HCT116 (cell line): ENCODE data around the gene AKR1C4. TPM values are rescaled to one million over a fixed set of nuclear protein-coding genes. Genes with fewer than 3 reads are reported as not detected.

Source experiments
- ATAC-seq: fragments of 200-7000 bp; cut with Tn5 transposase; 2 replicates; pipeline ENCODE4 v1.9.1; 2020; ENCODE audit warnings: mild to moderate bottlenecking, moderate library complexity
- BruUV-seq: library from RNA; stranded (reverse); fragments of 400-500 nt; replicated peaks from 2 replicates; lab custom pipeline; 2021; lab: Mats Ljungman, UMichigan
- CTCF ChIA-PET: fragments of 300-600 bp; sonication (Branson Sonifier 250); formaldehyde crosslinking; loops from one replicate; lab custom pipeline; 2021; ENCODE audit warnings: antibody characterized with exemption; lab: Charles Lee
- POLR2A ChIA-PET: fragments of 300-600, 350-600 bp; sonication (Branson Sonifier 250); formaldehyde crosslinking; loops from one replicate; lab custom pipeline; 2021; ENCODE audit warnings: antibody characterized with exemption; lab: Charles Lee
- RAD21 ChIA-PET, 2 experiments: fragments of 300-600 bp; sonication (Branson Sonifier 250); formaldehyde crosslinking; loops; one replicate each; lab custom pipeline; 2023; ENCODE audit warnings: low total read pairs in 2 of 2; ENCODE audit not compliant: uncharacterized antibody in 2 of 2, unreplicated experiment in 2 of 2, low non-redundant PET in 1 of 2; lab: Charles Lee
- DNase-seq: peaks from one replicate; pipeline ENCODE4 v3.0.0-alpha.2; 2010; ENCODE audit warnings: low read depth, low spot score
- H2AFZ ChIP-seq: fragments of 200-600 bp; shearing (Covaris generic), sonication (generic); 2 replicates; pipeline ENCODE4 v1.6.1; 2017; ENCODE audit warnings: low read depth, mixed run types, mixed read lengths, antibody characterized with exemption, low read length; ENCODE audit not compliant: poor library complexity, severe bottlenecking
- H3K27ac ChIP-seq: 2 replicates; pipeline ENCODE4 v1.5.1; 2012; ENCODE audit warnings: low read depth, low read length
- H3K27me3 ChIP-seq: fragments of 200-600 bp; sonication (generic); 2 replicates; pipeline ENCODE4 v1.6.1; 2016; ENCODE audit warnings: mixed run types, low read length, mixed read lengths; ENCODE audit not compliant: insufficient read depth
- H3K36me3 ChIP-seq, 2 experiments: fragments of 200-500 bp in 1 of 2; fragments of 200-600 bp in 1 of 2; sonication (Bioruptor generic) in 1 of 2; sonication (generic) in 1 of 2; 2 replicates each; pipeline versions ENCODE4 v1.5.1 to v1.6.1; 2014 to 2016; ENCODE audit warnings: low read length in 2 of 2, inconsistent platforms in 1 of 2, mixed read lengths in 1 of 2, mixed run types in 1 of 2; ENCODE audit not compliant: insufficient read depth in 2 of 2, control insufficient read depth in 1 of 2
- H3K4me1 ChIP-seq, 2 experiments: fragments of 200-600 bp in 1 of 2; sonication (generic) in 1 of 2; 2 replicates each; pipeline versions ENCODE4 v1.5.1 to v1.6.1; 2012 to 2017; ENCODE audit warnings: low read length in 2 of 2, inconsistent platforms in 1 of 2, mild to moderate bottlenecking in 1 of 2, mixed read lengths in 1 of 2, mixed run types in 1 of 2, moderate library complexity in 1 of 2; ENCODE audit not compliant: insufficient read depth in 2 of 2, control insufficient read depth in 1 of 2
- H3K4me2 ChIP-seq: fragments of 200-600 bp; sonication (generic); 2 replicates; pipeline ENCODE4 v1.6.1; 2017; ENCODE audit warnings: mixed run types, low read length, mixed read lengths
- H3K4me3 ChIP-seq, 2 experiments: fragments of 200-600 bp in 1 of 2; sonication (generic) in 1 of 2; replicated peaks in 1 of 2; 2 replicates each; pipeline ENCODE4 v1.5.1; 2011 to 2016; ENCODE audit warnings: low read length in 2 of 2, control low read depth in 1 of 2, low read depth in 1 of 2, mild to moderate bottlenecking in 1 of 2, mixed read lengths in 1 of 2, mixed run types in 1 of 2
- H3K79me2 ChIP-seq: fragments of 200-600 bp; sonication (generic); 2 replicates; pipeline ENCODE4 v1.6.1; 2017; ENCODE audit warnings: mild to moderate bottlenecking, mixed run types, low read length, moderate library complexity, mixed read lengths; ENCODE audit not compliant: insufficient read depth
- H3K9ac ChIP-seq: fragments of 200-600 bp; sonication (generic); 2 replicates; pipeline ENCODE4 v1.6.1; 2016; ENCODE audit warnings: low read length, mixed read lengths
- H3K9me2 ChIP-seq: fragments of 200-600 bp; sonication (generic), shearing (Covaris generic); 2 replicates; pipeline ENCODE4 v1.6.1; 2017; ENCODE audit warnings: mixed run types, mild to moderate bottlenecking, moderate library complexity; ENCODE audit not compliant: insufficient read depth
- H3K9me3 ChIP-seq, 2 experiments: fragments of 200-500 bp in 1 of 2; fragments of 200-600 bp in 1 of 2; sonication (Bioruptor generic) in 1 of 2; sonication (generic) in 1 of 2; 2 replicates each; pipeline ENCODE4 v1.6.1; 2014 to 2017; ENCODE audit warnings: low read length in 2 of 2, mixed read lengths in 2 of 2, inconsistent platforms in 1 of 2, low read depth in 1 of 2, mild to moderate bottlenecking in 1 of 2, mixed run types in 1 of 2, moderate library complexity in 1 of 2; ENCODE audit not compliant: control insufficient read depth in 1 of 2, insufficient read depth in 1 of 2
- H4K20me1 ChIP-seq: fragments of 200-600 bp; sonication (generic), shearing (Covaris generic); 2 replicates; pipeline ENCODE4 v1.6.1; 2017; ENCODE audit warnings: mixed run types, mild to moderate bottlenecking, moderate library complexity; ENCODE audit not compliant: insufficient read depth
- CBX3 ChIP-seq: IDR thresholded peaks from 2 replicates; pipeline ENCODE4 v1.6.1; 2012; ENCODE audit warnings: low read depth
- CTCF ChIP-seq, 3 experiments: fragments of 200-600 bp in 1 of 3; sonication (generic) in 1 of 3; IDR thresholded peaks in 2 of 3; conservative IDR thresholded peaks in 1 of 3; 2 replicates each; pipeline ENCODE4 v1.5.1; 2012 to 2017; ENCODE audit warnings: low read depth in 2 of 3, low read length in 2 of 3, antibody characterized with exemption in 1 of 3, borderline replicate concordance in 1 of 3, control low read depth in 1 of 3, mild to moderate bottlenecking in 1 of 3, mixed read lengths in 1 of 3, mixed run types in 1 of 3, moderate library complexity in 1 of 3; ENCODE audit not compliant: insufficient read depth in 1 of 3
- ELF1 ChIP-seq: IDR thresholded peaks from 2 replicates; pipeline ENCODE4 v1.6.1; 2012; ENCODE audit warnings: low read depth, borderline replicate concordance
- EZH2phosphoT487 ChIP-seq: fragments of 200-600 bp; IDR thresholded peaks from 2 replicates; pipeline ENCODE4 v1.6.1; 2018; ENCODE audit warnings: antibody characterized with exemption, borderline replicate concordance
- FOSL1 ChIP-seq: IDR thresholded peaks from 2 replicates; pipeline ENCODE4 v1.6.1; 2012; ENCODE audit warnings: low read depth
- SIN3A ChIP-seq: IDR thresholded peaks from 2 replicates; pipeline ENCODE4 v1.6.1; 2012; ENCODE audit warnings: low read depth
- SP1 ChIP-seq: IDR thresholded peaks from 2 replicates; pipeline ENCODE4 v1.6.1; 2012; ENCODE audit warnings: low read depth
- TCF7L2 ChIP-seq: IDR thresholded peaks from 2 replicates; pipeline ENCODE4 v1.7.0; 2011; ENCODE audit warnings: borderline replicate concordance, inconsistent platforms; ENCODE audit not compliant: insufficient read depth, insufficient read length; ENCODE audit errors: extremely low read depth
- intact Hi-C: fragments of 100-400 bp; cut with micrococcal nuclease; formaldehyde crosslinking; loops from 2 replicates; pipeline ENCODE4 v1.10.0; 2022
- total RNA-seq: library from RNA; stranded (reverse); gene quantifications from one replicate; pipeline ENCODE4 v1.2.1, GENCODE V29; 2021; ENCODE audit not compliant: unreplicated experiment
- TF ChIP-seq, protein P1 (sequence below): IDR thresholded peaks from 2 replicates; pipeline ENCODE4 v1.6.1; 2012
- TF ChIP-seq, protein P2 (sequence below): IDR thresholded peaks from 2 replicates; pipeline ENCODE4 v1.6.1; 2012

Gene AKR1C4
- total RNA-seq, 1 experiment from 2014 or later = not detected

DNA sequence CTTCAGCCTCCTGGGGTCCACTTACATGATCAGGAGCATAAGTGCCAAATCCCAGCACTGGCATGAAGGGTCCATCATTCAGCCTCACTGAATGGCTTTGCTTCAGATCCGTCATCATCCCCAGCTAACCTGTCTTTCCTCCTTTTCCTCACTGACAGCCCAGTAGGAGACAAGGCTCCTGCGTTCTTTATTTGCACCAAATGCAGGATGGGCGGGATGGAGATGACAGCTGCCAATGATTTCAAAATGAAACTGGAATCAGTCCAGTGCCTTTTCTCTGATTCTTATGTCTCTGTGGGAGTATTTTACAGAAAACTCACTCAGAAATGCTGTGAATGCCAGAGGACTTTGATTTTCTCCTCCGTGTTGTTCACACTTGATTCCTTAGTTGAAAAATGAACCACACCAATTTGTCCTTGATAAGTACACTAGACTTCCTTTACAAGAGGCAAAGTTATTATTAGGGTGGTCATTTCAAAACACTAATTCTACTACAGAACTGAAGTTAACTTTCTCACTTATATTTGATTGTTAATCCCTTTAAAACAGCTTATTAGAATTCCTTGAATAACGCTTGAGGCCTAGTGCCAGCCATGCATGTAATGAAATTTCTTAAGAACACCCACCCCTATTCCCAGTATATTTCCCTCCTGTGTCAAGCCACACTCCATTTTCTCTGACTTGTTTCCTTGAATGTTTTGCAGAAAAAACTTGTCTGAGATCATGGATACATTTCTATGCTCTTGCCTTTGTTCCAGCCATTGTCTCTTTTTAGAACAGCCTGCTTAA is 11.5 kb upstream of the AKR1C4 start, which contains the start of gene AKR1C8:
TSS of gene AKR1C8 (minus strand) at position 164 of the 789 bp plus-strand sequence. CDS start at position 118, 46 bp downstream.
- intact Hi-C loops = no loop called here
- RAD21 ChIA-PET = no interaction called here
- BruUV-seq = no TSS peak
- no peaks in the 10 kb centered on the region for H3K36me3 ChIP-seq
- H2AFZ ChIP-seq = no peak within 1 kb of the TSS
- no peak within 1 kb of the TSS for H3K4me2 ChIP-seq
- no peaks in the 10 kb centered on the region for H4K20me1 ChIP-seq
- H3K9me3 ChIP-seq = no peaks in the 10 kb centered on the region
- no peak within 1 kb of the TSS for H3K9ac ChIP-seq
- DNase-seq = no peak
- no peaks in the 10 kb centered on the region for H3K9me2 ChIP-seq
- TF ChIP-seq, protein P1, sequence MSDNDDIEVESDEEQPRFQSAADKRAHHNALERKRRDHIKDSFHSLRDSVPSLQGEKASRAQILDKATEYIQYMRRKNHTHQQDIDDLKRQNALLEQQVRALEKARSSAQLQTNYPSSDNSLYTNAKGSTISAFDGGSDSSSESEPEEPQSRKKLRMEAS = no peak
- TF ChIP-seq CBX3 (no peak), EZH2phosphoT487 (no peak), SP1 (no peak)
- no peaks in the 10 kb centered on the region for H3K79me2 ChIP-seq
- H3K4me1 ChIP-seq = no peaks in the 10 kb centered on the region
- POLR2A ChIA-PET = no interaction called here
- H3K4me3 ChIP-seq = no peak within 1 kb of the TSS
- no peak for ATAC-seq
- H3K27me3 ChIP-seq = no peaks in the 10 kb centered on the region
- no peak within 1 kb of the TSS for H3K27ac ChIP-seq
- CTCF ChIA-PET = no interaction called here

- no TSS peak for BruUV-seq
- CTCF ChIA-PET = no interaction called here
- no peaks in the 10 kb centered on the region for H4K20me1 ChIP-seq
Observed at GRCh38 chr10:5187867-5188266, 8.8 kb upstream of the AKR1C4 start.

More at GRCh38 chr10:5187867-5188266, 8.8 kb upstream of the AKR1C4 start:
- TF ChIP-seq, protein P2, sequence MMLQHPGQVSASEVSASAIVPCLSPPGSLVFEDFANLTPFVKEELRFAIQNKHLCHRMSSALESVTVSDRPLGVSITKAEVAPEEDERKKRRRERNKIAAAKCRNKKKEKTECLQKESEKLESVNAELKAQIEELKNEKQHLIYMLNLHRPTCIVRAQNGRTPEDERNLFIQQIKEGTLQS = no peak
- TF ChIP-seq SIN3A = no peak
- TF ChIP-seq FOSL1 = no peak
- TF ChIP-seq CTCF (IDR thresholded peaks at IDR 0.05 in 2 of 3, conservative IDR thresholded peaks at IDR 0.05 in 1 of 3; ENCODE audit: borderline replicate concordance in 1 of 3, insufficient read depth in 1 of 3, low read depth in 2 of 3, low read length in 2 of 3) = no peak
- no peak for TF ChIP-seq TCF7L2
- TF ChIP-seq ELF1 = no peak
- no peak overlapping the region for H3K4me3 ChIP-seq
- no peaks in the 10 kb centered on the region for H3K27me3 ChIP-seq
- no peak overlapping the region for H2AFZ ChIP-seq
- ATAC-seq (no peak), DNase-seq (no peak)
- no peaks in the 10 kb centered on the region for H3K9me2 ChIP-seq
- intact Hi-C loops = no loop called here
- H3K79me2 ChIP-seq = no peaks in the 10 kb centered on the region
- no peak overlapping the region for H3K27ac ChIP-seq
- H3K4me2 ChIP-seq = no peak overlapping the region
- H3K4me1 ChIP-seq = no peaks in the 10 kb centered on the region
- no peaks in the 10 kb centered on the region for H3K36me3 ChIP-seq
- H3K9me3 ChIP-seq = no peaks in the 10 kb centered on the region
- ChIA-PET RAD21 (no interaction called here), POLR2A (no interaction called here)
- H3K9ac ChIP-seq = no peak overlapping the region
